GM04504 (cell line): ENCODE results near the gene SDHB.

Experiments used
- DNase-seq: peaks from one replicate; pipeline ENCODE4 v3.0.0-alpha.2; 2012; ENCODE audit warnings: low read depth

Gene SDHB

GRCh38 chr1:16986113-16986512 lies 67.7 kb downstream of the SDHB start:
- no peak for DNase-seq

- DNase-seq = peak; percentile 88
Observed at GRCh38 chr1:16984717-16985116, 69.1 kb downstream of the SDHB start.

- DNase-seq = no peak
Observed at GRCh38 chr1:16983649-16984048, 70.2 kb downstream of the SDHB start.

GRCh38 chr1:16982902-16983301 lies 70.9 kb downstream of the SDHB start:
- no peak for DNase-seq

- DNase-seq = peak; percentile 79
Observed at GRCh38 chr1:16981269-16981849, 72.5 kb downstream of the SDHB start.

- no peak for DNase-seq
Observed at GRCh38 chr1:16980473-16981268, 73.2 kb downstream of the SDHB start, which contains the start of gene MFAP2. Gene MFAP2 (minus strand): TSS chr1:16980620. CDS start chr1:16978273, 2,347 bp downstream.

GRCh38 chr1:16979475-16980327 lies 74.1 kb downstream of the SDHB start:
- DNase-seq = no peak

GRCh38 chr1:16978567-16979474 lies 75.0 kb downstream of the SDHB start:
- peak; percentile 92 for DNase-seq

GRCh38 chr1:16978139-16978538 lies 75.7 kb downstream of the SDHB start:
- DNase-seq = no peak

GRCh38 chr1:16977377-16977776 lies 76.5 kb downstream of the SDHB start:
- DNase-seq = no peak

- DNase-seq = no peak
Observed at GRCh38 chr1:16976966-16977365, 76.9 kb downstream of the SDHB start.

GRCh38 chr1:16975838-16976237 lies 78.0 kb downstream of the SDHB start:
- DNase-seq = no peak

GRCh38 chr1:16975211-16975610 lies 78.6 kb downstream of the SDHB start:
- no peak for DNase-seq

GRCh38 chr1:16973215-16973614 lies 80.6 kb downstream of the SDHB start:
- no peak for DNase-seq

- DNase-seq = no peak
Observed at GRCh38 chr1:16972189-16972895, 81.5 kb downstream of the SDHB start.

- no peak for DNase-seq
Observed at GRCh38 chr1:16971341-16972188, 82.3 kb downstream of the SDHB start.

GRCh38 chr1:16970132-16970910 lies 83.5 kb downstream of the SDHB start:
- no peak for DNase-seq

- DNase-seq = no peak
Observed at GRCh38 chr1:16969651-16970050, 84.2 kb downstream of the SDHB start.

GRCh38 chr1:16969057-16969611 lies 84.7 kb downstream of the SDHB start:
- no peak for DNase-seq
